Measurements from ENCODE around the gene CSRP2. TPM values are rescaled to one million over a fixed set of nuclear protein-coding genes. Genes with fewer than 3 reads are reported as not detected.

CSRP2 gene
- total RNA-seq, 1 experiment from 2014 or later = 158 TPM

GRCh38 chr12:76891609-76892008 lies 12.8 kb upstream of the CSRP2 start:
- Histone ChIP-seq H4K8ac (replicated peaks; ENCODE audit: insufficient read length, low read depth, low read length) (no peak overlapping the region), H3K4me1 (ENCODE audit: insufficient read depth, low read length) (peaks cover 3% of the 10 kb centered on the region; the same call in 1 of the 2 replicates), H2AK5ac (ENCODE audit: insufficient read length, low read length) (no peak overlapping the region), H3K23me2 (ENCODE audit: insufficient read length, low read depth, low read length, poor library complexity, severe bottlenecking) (no peaks in the 10 kb centered on the region), H3K9ac (ENCODE audit: extremely low read depth, insufficient read length, low read length) (no peak overlapping the region), H3K27ac (ENCODE audit: insufficient read length, low read depth, low read length) (no peak overlapping the region), H3K27me3 (ENCODE audit: insufficient read depth, low read length) (no peaks in the 10 kb centered on the region), H4K20me1 (ENCODE audit: control insufficient read depth, insufficient read depth, insufficient read length) (no peaks in the 10 kb centered on the region), H4K5ac (ENCODE audit: insufficient read length, low read depth, low read length) (no peak overlapping the region), H3K79me1 (ENCODE audit: insufficient read depth, low read depth, low read length, poor library complexity, severe bottlenecking) (no peaks in the 10 kb centered on the region), H3T11ph (ENCODE audit: low read length) (no peak overlapping the region), H2BK5ac (ENCODE audit: insufficient read length, low read length) (no peak overlapping the region), H3K9me3 (ENCODE audit: control insufficient read depth, low read depth, low read length) (no peaks in the 10 kb centered on the region), H3K23ac (ENCODE audit: insufficient read length, low read depth, low read length) (no peak overlapping the region), H3K18ac (ENCODE audit: insufficient read length, low read depth, low read length) (no peak overlapping the region), H3K79me2 (ENCODE audit: insufficient read depth, low read length) (no peaks in the 10 kb centered on the region), H2BK15ac (ENCODE audit: low read depth, low read length) (no peak overlapping the region), H2BK12ac (ENCODE audit: insufficient read length, low read depth, low read length) (no peak overlapping the region), H2BK120ac (ENCODE audit: low read depth, low read length, poor library complexity, severe bottlenecking) (no peak overlapping the region), H4K91ac (ENCODE audit: insufficient read length, low read depth, low read length) (no peak overlapping the region), H2BK20ac (ENCODE audit: low read depth, low read length, poor library complexity, severe bottlenecking) (no peak overlapping the region), H2AFZ (ENCODE audit: low read length) (no peak overlapping the region), H3K56ac (ENCODE audit: insufficient read length, low read depth, low read length) (no peak overlapping the region), H3K14ac (ENCODE audit: insufficient read depth, low read length) (no peak overlapping the region), H3K4me2 (ENCODE audit: insufficient read depth, insufficient read length, low read length) (no peak overlapping the region), H3K4ac (ENCODE audit: low read depth, low read length) (no peak overlapping the region)
- Mint-ChIP-seq H3K27ac (no peak overlapping the region), H3K9me3 (peaks cover 19 to 20% of the 10 kb centered on the region in 2 experiments), H3K27me3 (ENCODE audit: low read depth) (no peaks in the 10 kb centered on the region), H3K36me3 (ENCODE audit: insufficient read depth in 1 of 3, low read depth in 3 of 3) (peaks cover 6 to 16% (median 11%) of the 10 kb centered on the region in 3 experiments; a peak in 6 of 7 replicates), H3K4me3 (no peak overlapping the region), H3K4me1 (peaks cover 13 to 30% of the 10 kb centered on the region in 2 experiments)
- no peak for TF ChIP-seq CTCF (conservative IDR thresholded peaks at IDR 0.05)
- DNase-seq = no peak
- WGBS (ENCODE audit: extremely low coverage, insufficient read length, low lambda C conversion rate) = no CpG with 5 or more reads among the region's 3 CpGs

Measured in H9 (cell line).